Fibroblast of mammary gland (primary cell): ENCODE measurements around the gene CHRNA7.

Experiments
- DNase-seq: peaks from one replicate; pipeline ENCODE4 v3.0.0-alpha.2; 2010; ENCODE audit warnings: low read depth
- H3K4me3 ChIP-seq: 2 replicates; pipeline ENCODE4 v1.5.1; 2011; ENCODE audit warnings: low read depth, mild to moderate bottlenecking, low read length, moderate library complexity; ENCODE audit not compliant: control insufficient read depth
- CTCF ChIP-seq: conservative IDR thresholded peaks from 2 replicates; pipeline ENCODE4 v1.5.1; 2011; ENCODE audit warnings: low read depth, low read length, inconsistent platforms; ENCODE audit not compliant: control insufficient read depth, insufficient read depth

CHRNA7 gene

GRCh38 chr15:32105258-32106241 lies 75.2 kb downstream of the CHRNA7 start:
- no peak for DNase-seq
- H3K4me3 ChIP-seq = no peak overlapping the region
- TF ChIP-seq CTCF = no peak

- no peak for TF ChIP-seq CTCF
Measured at GRCh38 chr15:32106401-32107381, 76.4 kb downstream of the CHRNA7 start.

GRCh38 chr15:32107477-32108080 lies 77.3 kb downstream of the CHRNA7 start:
- TF ChIP-seq CTCF = no peak
- no peak for DNase-seq
- no peak overlapping the region for H3K4me3 ChIP-seq

More at GRCh38 chr15:32106401-32107381, 76.4 kb downstream of the CHRNA7 start:
- no peak for DNase-seq
- no peak overlapping the region for H3K4me3 ChIP-seq

- DNase-seq = no peak
- no peak for TF ChIP-seq CTCF
- no peak overlapping the region for H3K4me3 ChIP-seq
Measured at GRCh38 chr15:32108661-32109060, 78.3 kb downstream of the CHRNA7 start.

- H3K4me3 ChIP-seq = no peak overlapping the region
- DNase-seq = no peak
- no peak for TF ChIP-seq CTCF
Measured at GRCh38 chr15:32112101-32112500, 81.8 kb downstream of the CHRNA7 start.

- no peak for DNase-seq
- no peak overlapping the region for H3K4me3 ChIP-seq
- TF ChIP-seq CTCF = no peak
Measured at GRCh38 chr15:32113224-32113623, 82.9 kb downstream of the CHRNA7 start.
